Measurements from ENCODE around the gene AMOT.

DNA sequence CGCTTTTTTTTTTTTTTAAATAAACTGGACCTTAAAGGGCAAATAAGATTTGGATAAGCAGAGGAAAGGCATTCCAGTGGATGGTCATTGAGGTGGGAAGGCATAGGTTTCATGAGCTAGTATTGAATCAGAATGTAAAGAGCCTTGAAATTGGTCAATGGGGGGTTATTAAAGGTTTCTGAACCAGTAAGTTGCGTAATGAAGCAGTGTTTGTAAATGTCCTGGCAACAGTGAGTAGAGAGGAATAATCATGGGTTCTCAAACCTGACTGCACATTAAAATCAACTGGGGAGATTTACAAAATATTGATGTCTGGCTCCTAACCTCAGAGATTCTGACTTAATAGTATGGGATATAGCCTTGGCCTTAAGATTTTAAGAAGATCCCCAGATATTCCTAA is 23.2 kb upstream of the AMOT start:
- TF ChIP-seq, protein P1, sequence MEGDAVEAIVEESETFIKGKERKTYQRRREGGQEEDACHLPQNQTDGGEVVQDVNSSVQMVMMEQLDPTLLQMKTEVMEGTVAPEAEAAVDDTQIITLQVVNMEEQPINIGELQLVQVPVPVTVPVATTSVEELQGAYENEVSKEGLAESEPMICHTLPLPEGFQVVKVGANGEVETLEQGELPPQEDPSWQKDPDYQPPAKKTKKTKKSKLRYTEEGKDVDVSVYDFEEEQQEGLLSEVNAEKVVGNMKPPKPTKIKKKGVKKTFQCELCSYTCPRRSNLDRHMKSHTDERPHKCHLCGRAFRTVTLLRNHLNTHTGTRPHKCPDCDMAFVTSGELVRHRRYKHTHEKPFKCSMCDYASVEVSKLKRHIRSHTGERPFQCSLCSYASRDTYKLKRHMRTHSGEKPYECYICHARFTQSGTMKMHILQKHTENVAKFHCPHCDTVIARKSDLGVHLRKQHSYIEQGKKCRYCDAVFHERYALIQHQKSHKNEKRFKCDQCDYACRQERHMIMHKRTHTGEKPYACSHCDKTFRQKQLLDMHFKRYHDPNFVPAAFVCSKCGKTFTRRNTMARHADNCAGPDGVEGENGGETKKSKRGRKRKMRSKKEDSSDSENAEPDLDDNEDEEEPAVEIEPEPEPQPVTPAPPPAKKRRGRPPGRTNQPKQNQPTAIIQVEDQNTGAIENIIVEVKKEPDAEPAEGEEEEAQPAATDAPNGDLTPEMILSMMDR (IDR thresholded peaks at IDR 0.05; ENCODE audit: poor library complexity, severe bottlenecking), result no peak
- TF ChIP-seq POLR2AphosphoS5 (IDR thresholded peaks at IDR 0.05), result no peak
- TF ChIP-seq EP300 (conservative IDR thresholded peaks at IDR 0.05; ENCODE audit: poor library complexity, severe bottlenecking), result no peak
- no peak for TF ChIP-seq TAF1 (IDR thresholded peaks at IDR 0.05; ENCODE audit: low read depth)
- TF ChIP-seq RAD21 (conservative IDR thresholded peaks at IDR 0.05), result no peak
- TF ChIP-seq MXI1 (conservative IDR thresholded peaks at IDR 0.05; ENCODE audit: poor library complexity, severe bottlenecking), result no peak
- no peak for TF ChIP-seq EZH2 (IDR thresholded peaks at IDR 0.05; ENCODE audit: borderline replicate concordance, insufficient read depth, low read length, poor library complexity, severe bottlenecking)
- TF ChIP-seq SMC3 (conservative IDR thresholded peaks at IDR 0.05; ENCODE audit: poor library complexity), result no peak
- TF ChIP-seq, protein P2, sequence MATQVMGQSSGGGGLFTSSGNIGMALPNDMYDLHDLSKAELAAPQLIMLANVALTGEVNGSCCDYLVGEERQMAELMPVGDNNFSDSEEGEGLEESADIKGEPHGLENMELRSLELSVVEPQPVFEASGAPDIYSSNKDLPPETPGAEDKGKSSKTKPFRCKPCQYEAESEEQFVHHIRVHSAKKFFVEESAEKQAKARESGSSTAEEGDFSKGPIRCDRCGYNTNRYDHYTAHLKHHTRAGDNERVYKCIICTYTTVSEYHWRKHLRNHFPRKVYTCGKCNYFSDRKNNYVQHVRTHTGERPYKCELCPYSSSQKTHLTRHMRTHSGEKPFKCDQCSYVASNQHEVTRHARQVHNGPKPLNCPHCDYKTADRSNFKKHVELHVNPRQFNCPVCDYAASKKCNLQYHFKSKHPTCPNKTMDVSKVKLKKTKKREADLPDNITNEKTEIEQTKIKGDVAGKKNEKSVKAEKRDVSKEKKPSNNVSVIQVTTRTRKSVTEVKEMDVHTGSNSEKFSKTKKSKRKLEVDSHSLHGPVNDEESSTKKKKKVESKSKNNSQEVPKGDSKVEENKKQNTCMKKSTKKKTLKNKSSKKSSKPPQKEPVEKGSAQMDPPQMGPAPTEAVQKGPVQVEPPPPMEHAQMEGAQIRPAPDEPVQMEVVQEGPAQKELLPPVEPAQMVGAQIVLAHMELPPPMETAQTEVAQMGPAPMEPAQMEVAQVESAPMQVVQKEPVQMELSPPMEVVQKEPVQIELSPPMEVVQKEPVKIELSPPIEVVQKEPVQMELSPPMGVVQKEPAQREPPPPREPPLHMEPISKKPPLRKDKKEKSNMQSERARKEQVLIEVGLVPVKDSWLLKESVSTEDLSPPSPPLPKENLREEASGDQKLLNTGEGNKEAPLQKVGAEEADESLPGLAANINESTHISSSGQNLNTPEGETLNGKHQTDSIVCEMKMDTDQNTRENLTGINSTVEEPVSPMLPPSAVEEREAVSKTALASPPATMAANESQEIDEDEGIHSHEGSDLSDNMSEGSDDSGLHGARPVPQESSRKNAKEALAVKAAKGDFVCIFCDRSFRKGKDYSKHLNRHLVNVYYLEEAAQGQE (IDR thresholded peaks at IDR 0.05; ENCODE audit: borderline replicate concordance), result no peak

Data from neural cell (in vitro differentiated cells).